ENCODE data around the gene C22orf15. TPM values are rescaled to one million over a fixed set of nuclear protein-coding genes. Genes with fewer than 3 reads are reported as not detected.

Gene C22orf15
- total RNA-seq, 1 experiment from 2014 or later: 2.7 TPM

GRCh38 chr22:23786752-23787599, 24.2 kb downstream of the C22orf15 start, which contains the start of gene SMARCB1:
SMARCB1 (plus strand) TSS chr22:23786966; CDS start chr22:23787170, 204 bp downstream.
- Mint-ChIP-seq H3K36me3 (peaks cover 15% of the 10 kb centered on the region; the same call in 1 of the 2 replicates), H3K4me1 (peaks cover 30% of the 10 kb centered on the region), H3K9me3 (no peaks in the 10 kb centered on the region), H3K4me3 (peak within 1 kb of the TSS; percentile 89), H3K27ac (peak within 1 kb of the TSS; percentile 98), H3K27me3 (ENCODE audit: low read depth) (no peaks in the 10 kb centered on the region)
- DNase-seq (ENCODE audit: low spot score): peak; percentile 86
- peak; percentile 78 for ATAC-seq
- POLR2A ChIA-PET: interaction anchor here (0.6 to 1.0 kb wide), 3 partner anchors 18 to 1884 kb away, joined by 3 to 9 read pairs (median 7); no protein-coding TSS in a partner anchor
- TF ChIP-seq, protein P1, sequence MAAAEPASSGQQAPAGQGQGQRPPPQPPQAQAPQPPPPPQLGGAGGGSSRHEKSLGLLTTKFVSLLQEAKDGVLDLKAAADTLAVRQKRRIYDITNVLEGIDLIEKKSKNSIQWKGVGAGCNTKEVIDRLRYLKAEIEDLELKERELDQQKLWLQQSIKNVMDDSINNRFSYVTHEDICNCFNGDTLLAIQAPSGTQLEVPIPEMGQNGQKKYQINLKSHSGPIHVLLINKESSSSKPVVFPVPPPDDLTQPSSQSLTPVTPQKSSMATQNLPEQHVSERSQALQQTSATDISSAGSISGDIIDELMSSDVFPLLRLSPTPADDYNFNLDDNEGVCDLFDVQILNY (CRISPR knock-in tag; IDR thresholded peaks at IDR 0.05): peak; percentile 58
- TF ChIP-seq, protein P2, sequence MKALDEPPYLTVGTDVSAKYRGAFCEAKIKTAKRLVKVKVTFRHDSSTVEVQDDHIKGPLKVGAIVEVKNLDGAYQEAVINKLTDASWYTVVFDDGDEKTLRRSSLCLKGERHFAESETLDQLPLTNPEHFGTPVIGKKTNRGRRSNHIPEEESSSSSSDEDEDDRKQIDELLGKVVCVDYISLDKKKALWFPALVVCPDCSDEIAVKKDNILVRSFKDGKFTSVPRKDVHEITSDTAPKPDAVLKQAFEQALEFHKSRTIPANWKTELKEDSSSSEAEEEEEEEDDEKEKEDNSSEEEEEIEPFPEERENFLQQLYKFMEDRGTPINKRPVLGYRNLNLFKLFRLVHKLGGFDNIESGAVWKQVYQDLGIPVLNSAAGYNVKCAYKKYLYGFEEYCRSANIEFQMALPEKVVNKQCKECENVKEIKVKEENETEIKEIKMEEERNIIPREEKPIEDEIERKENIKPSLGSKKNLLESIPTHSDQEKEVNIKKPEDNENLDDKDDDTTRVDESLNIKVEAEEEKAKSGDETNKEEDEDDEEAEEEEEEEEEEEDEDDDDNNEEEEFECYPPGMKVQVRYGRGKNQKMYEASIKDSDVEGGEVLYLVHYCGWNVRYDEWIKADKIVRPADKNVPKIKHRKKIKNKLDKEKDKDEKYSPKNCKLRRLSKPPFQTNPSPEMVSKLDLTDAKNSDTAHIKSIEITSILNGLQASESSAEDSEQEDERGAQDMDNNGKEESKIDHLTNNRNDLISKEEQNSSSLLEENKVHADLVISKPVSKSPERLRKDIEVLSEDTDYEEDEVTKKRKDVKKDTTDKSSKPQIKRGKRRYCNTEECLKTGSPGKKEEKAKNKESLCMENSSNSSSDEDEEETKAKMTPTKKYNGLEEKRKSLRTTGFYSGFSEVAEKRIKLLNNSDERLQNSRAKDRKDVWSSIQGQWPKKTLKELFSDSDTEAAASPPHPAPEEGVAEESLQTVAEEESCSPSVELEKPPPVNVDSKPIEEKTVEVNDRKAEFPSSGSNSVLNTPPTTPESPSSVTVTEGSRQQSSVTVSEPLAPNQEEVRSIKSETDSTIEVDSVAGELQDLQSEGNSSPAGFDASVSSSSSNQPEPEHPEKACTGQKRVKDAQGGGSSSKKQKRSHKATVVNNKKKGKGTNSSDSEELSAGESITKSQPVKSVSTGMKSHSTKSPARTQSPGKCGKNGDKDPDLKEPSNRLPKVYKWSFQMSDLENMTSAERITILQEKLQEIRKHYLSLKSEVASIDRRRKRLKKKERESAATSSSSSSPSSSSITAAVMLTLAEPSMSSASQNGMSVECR (CRISPR knock-in tag; IDR thresholded peaks at IDR 0.05; ENCODE audit: borderline replicate concordance): 0 out of 2 replicates have a peak, but pooled peaks have one; percentile 46
- TF ChIP-seq ATF1 (CRISPR knock-in tag; IDR thresholded peaks at IDR 0.05) (no peak), E2F1 (CRISPR knock-in tag; IDR thresholded peaks at IDR 0.05) (no peak), ZNF263 (CRISPR knock-in tag; IDR thresholded peaks at IDR 0.05; ENCODE audit: low read depth) (0 out of 2 replicates have a peak, but pooled peaks have one; percentile 29), SP1 (CRISPR knock-in tag; conservative IDR thresholded peaks at IDR 0.05) (peak; percentile 82), CREM (CRISPR knock-in tag; IDR thresholded peaks at IDR 0.05) (peak; percentile 61; the same call in 1 of the 2 replicates), CBFB (CRISPR knock-in tag; IDR thresholded peaks at IDR 0.05; ENCODE audit: low read depth) (peak; percentile 51; the same call in 1 of the 2 replicates), MYBL2 (CRISPR knock-in tag; IDR thresholded peaks at IDR 0.05) (0 out of 2 replicates have a peak, but pooled peaks have one; percentile 23), NFYB (CRISPR knock-in tag; conservative IDR thresholded peaks at IDR 0.05; ENCODE audit: low read depth) (no peak), JUN (CRISPR knock-in tag; IDR thresholded peaks at IDR 0.05) (0 out of 2 replicates have a peak, but pooled peaks have one; percentile 49), ATF2 (CRISPR knock-in tag; IDR thresholded peaks at IDR 0.05; ENCODE audit: borderline replicate concordance, low read depth) (no peak)
- TF ChIP-seq, protein P3, sequence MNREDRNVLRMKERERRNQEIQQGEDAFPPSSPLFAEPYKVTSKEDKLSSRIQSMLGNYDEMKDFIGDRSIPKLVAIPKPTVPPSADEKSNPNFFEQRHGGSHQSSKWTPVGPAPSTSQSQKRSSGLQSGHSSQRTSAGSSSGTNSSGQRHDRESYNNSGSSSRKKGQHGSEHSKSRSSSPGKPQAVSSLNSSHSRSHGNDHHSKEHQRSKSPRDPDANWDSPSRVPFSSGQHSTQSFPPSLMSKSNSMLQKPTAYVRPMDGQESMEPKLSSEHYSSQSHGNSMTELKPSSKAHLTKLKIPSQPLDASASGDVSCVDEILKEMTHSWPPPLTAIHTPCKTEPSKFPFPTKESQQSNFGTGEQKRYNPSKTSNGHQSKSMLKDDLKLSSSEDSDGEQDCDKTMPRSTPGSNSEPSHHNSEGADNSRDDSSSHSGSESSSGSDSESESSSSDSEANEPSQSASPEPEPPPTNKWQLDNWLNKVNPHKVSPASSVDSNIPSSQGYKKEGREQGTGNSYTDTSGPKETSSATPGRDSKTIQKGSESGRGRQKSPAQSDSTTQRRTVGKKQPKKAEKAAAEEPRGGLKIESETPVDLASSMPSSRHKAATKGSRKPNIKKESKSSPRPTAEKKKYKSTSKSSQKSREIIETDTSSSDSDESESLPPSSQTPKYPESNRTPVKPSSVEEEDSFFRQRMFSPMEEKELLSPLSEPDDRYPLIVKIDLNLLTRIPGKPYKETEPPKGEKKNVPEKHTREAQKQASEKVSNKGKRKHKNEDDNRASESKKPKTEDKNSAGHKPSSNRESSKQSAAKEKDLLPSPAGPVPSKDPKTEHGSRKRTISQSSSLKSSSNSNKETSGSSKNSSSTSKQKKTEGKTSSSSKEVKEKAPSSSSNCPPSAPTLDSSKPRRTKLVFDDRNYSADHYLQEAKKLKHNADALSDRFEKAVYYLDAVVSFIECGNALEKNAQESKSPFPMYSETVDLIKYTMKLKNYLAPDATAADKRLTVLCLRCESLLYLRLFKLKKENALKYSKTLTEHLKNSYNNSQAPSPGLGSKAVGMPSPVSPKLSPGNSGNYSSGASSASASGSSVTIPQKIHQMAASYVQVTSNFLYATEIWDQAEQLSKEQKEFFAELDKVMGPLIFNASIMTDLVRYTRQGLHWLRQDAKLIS (CRISPR knock-in tag; IDR thresholded peaks at IDR 0.05; ENCODE audit: borderline replicate concordance): no peak
- TF ChIP-seq, protein P4, sequence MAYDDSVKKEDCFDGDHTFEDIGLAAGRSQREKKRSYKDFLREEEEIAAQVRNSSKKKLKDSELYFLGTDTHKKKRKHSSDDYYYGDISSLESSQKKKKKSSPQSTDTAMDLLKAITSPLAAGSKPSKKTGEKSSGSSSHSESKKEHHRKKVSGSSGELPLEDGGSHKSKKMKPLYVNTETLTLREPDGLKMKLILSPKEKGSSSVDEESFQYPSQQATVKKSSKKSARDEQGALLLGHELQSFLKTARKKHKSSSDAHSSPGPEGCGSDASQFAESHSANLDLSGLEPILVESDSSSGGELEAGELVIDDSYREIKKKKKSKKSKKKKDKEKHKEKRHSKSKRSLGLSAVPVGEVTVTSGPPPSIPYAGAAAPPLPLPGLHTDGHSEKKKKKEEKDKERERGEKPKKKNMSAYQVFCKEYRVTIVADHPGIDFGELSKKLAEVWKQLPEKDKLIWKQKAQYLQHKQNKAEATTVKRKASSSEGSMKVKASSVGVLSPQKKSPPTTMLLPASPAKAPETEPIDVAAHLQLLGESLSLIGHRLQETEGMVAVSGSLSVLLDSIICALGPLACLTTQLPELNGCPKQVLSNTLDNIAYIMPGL (CRISPR knock-in tag; IDR thresholded peaks at IDR 0.05): peak; percentile 43; the same call in 1 of the 2 replicates
- TF ChIP-seq, protein P5, sequence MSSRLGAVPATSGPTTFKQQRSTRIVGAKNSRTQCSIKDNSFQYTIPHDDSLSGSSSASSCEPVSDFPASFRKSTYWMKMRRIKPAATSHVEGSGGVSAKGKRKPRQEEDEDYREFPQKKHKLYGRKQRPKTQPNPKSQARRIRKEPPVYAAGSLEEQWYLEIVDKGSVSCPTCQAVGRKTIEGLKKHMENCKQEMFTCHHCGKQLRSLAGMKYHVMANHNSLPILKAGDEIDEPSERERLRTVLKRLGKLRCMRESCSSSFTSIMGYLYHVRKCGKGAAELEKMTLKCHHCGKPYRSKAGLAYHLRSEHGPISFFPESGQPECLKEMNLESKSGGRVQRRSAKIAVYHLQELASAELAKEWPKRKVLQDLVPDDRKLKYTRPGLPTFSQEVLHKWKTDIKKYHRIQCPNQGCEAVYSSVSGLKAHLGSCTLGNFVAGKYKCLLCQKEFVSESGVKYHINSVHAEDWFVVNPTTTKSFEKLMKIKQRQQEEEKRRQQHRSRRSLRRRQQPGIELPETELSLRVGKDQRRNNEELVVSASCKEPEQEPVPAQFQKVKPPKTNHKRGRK (CRISPR knock-in tag; IDR thresholded peaks at IDR 0.05; ENCODE audit: borderline replicate concordance): no peak
- CTCF ChIA-PET: interaction anchor here (1.2 to 1.7 kb wide), 4 partner anchors 9 to 62 kb away, joined by 3 to 6 read pairs (median 4); no protein-coding TSS in a partner anchor
